C4-2B (cell line): ENCODE data around the gene MALL.
"Not testable (repeated sequence)": the region's sequence is repeated elsewhere in the genome, so short reads cannot be mapped to it uniquely, and the experiment has no call there.

Source experiments
- CTCF ChIP-seq: fragments of 450-650 bp; conservative IDR thresholded peaks from 2 replicates; pipeline ENCODE4 v1.5.1; 2017; ENCODE audit warnings: mild to moderate bottlenecking
- ZFX ChIP-seq: fragments of 450-650 bp; IDR thresholded peaks from 2 replicates; pipeline ENCODE4 v1.6.1; 2017

- TF ChIP-seq CTCF, ZFX: not testable (repeated sequence)
Measured at GRCh38 chr2:110060550-110060949, 55.1 kb downstream of the MALL start.
